GM12801 (cell line): ENCODE data around the gene SERPINB8.

ENCODE experiments used
- CTCF ChIP-seq: IDR thresholded peaks from one replicate; pipeline ENCODE4 v1.5.1; 2011; ENCODE audit warnings: control low read depth; ENCODE audit not compliant: insufficient read length; ENCODE audit errors: extremely low read depth

The SERPINB8 gene

GRCh38 chr18:64027931-64028695, 58.2 kb downstream of the SERPINB8 start:
- TF ChIP-seq CTCF, result no peak

GRCh38 chr18:64029096-64029495, 59.2 kb downstream of the SERPINB8 start:
- no peak for TF ChIP-seq CTCF

GRCh38 chr18:64031411-64031810, 61.5 kb downstream of the SERPINB8 start:
- no peak for TF ChIP-seq CTCF

- TF ChIP-seq CTCF, result no peak
Measured at GRCh38 chr18:64032312-64032711, 62.4 kb downstream of the SERPINB8 start.

GRCh38 chr18:64037812-64038414, 68.0 kb downstream of the SERPINB8 start:
- no peak for TF ChIP-seq CTCF
